Measurements from ENCODE around the gene RALGAPA1. TPM values are rescaled to one million over a fixed set of nuclear protein-coding genes. Genes with fewer than 3 reads are reported as not detected.
A peak's percentile ranks its signal among the peaks of the same experiment; 100 is the strongest.

Gene RALGAPA1
- total RNA-seq, 1 experiment from 2014 or later = 31.7 TPM

GRCh38 chr14:35712466-35712865, 96.6 kb downstream of the RALGAPA1 start:
- no peak for ATAC-seq
- H3K27me3 Mint-ChIP-seq (ENCODE audit: low read depth) = no peaks in the 10 kb centered on the region
- H3K4me3 Mint-ChIP-seq = no peak overlapping the region
- 0 out of 2 replicates have a peak overlapping the region, but pooled peaks have one; percentile 61 for H3K27ac Mint-ChIP-seq
- H3K36me3 Mint-ChIP-seq = peaks cover 3% of the 10 kb centered on the region
- CTCF ChIA-PET = no interaction called here
- DNase-seq (ENCODE audit: low spot score) = no peak
- H3K9me3 Mint-ChIP-seq = no peaks in the 10 kb centered on the region
- H3K4me1 Mint-ChIP-seq = no peaks in the 10 kb centered on the region
- TF ChIP-seq, protein P1, sequence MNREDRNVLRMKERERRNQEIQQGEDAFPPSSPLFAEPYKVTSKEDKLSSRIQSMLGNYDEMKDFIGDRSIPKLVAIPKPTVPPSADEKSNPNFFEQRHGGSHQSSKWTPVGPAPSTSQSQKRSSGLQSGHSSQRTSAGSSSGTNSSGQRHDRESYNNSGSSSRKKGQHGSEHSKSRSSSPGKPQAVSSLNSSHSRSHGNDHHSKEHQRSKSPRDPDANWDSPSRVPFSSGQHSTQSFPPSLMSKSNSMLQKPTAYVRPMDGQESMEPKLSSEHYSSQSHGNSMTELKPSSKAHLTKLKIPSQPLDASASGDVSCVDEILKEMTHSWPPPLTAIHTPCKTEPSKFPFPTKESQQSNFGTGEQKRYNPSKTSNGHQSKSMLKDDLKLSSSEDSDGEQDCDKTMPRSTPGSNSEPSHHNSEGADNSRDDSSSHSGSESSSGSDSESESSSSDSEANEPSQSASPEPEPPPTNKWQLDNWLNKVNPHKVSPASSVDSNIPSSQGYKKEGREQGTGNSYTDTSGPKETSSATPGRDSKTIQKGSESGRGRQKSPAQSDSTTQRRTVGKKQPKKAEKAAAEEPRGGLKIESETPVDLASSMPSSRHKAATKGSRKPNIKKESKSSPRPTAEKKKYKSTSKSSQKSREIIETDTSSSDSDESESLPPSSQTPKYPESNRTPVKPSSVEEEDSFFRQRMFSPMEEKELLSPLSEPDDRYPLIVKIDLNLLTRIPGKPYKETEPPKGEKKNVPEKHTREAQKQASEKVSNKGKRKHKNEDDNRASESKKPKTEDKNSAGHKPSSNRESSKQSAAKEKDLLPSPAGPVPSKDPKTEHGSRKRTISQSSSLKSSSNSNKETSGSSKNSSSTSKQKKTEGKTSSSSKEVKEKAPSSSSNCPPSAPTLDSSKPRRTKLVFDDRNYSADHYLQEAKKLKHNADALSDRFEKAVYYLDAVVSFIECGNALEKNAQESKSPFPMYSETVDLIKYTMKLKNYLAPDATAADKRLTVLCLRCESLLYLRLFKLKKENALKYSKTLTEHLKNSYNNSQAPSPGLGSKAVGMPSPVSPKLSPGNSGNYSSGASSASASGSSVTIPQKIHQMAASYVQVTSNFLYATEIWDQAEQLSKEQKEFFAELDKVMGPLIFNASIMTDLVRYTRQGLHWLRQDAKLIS (CRISPR knock-in tag; IDR thresholded peaks at IDR 0.05; ENCODE audit: borderline replicate concordance) = no peak
- TF ChIP-seq, protein P2, sequence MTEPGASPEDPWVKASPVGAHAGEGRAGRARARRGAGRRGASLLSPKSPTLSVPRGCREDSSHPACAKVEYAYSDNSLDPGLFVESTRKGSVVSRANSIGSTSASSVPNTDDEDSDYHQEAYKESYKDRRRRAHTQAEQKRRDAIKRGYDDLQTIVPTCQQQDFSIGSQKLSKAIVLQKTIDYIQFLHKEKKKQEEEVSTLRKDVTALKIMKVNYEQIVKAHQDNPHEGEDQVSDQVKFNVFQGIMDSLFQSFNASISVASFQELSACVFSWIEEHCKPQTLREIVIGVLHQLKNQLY (CRISPR knock-in tag; IDR thresholded peaks at IDR 0.05) = no peak
- TF ChIP-seq PRRX2 (CRISPR knock-in tag; IDR thresholded peaks at IDR 0.05) (no peak), NFE2L1 (CRISPR knock-in tag; IDR thresholded peaks at IDR 0.05) (no peak), ZNF396 (CRISPR knock-in tag; IDR thresholded peaks at IDR 0.05; ENCODE audit: borderline replicate concordance) (no peak), GTF2I (CRISPR knock-in tag; conservative IDR thresholded peaks at IDR 0.05) (no peak), NR3C1 (CRISPR knock-in tag; conservative IDR thresholded peaks at IDR 0.05; ENCODE audit: low read depth) (no peak), ZNF281 (CRISPR knock-in tag; IDR thresholded peaks at IDR 0.05) (no peak)
- TF ChIP-seq, protein P3, sequence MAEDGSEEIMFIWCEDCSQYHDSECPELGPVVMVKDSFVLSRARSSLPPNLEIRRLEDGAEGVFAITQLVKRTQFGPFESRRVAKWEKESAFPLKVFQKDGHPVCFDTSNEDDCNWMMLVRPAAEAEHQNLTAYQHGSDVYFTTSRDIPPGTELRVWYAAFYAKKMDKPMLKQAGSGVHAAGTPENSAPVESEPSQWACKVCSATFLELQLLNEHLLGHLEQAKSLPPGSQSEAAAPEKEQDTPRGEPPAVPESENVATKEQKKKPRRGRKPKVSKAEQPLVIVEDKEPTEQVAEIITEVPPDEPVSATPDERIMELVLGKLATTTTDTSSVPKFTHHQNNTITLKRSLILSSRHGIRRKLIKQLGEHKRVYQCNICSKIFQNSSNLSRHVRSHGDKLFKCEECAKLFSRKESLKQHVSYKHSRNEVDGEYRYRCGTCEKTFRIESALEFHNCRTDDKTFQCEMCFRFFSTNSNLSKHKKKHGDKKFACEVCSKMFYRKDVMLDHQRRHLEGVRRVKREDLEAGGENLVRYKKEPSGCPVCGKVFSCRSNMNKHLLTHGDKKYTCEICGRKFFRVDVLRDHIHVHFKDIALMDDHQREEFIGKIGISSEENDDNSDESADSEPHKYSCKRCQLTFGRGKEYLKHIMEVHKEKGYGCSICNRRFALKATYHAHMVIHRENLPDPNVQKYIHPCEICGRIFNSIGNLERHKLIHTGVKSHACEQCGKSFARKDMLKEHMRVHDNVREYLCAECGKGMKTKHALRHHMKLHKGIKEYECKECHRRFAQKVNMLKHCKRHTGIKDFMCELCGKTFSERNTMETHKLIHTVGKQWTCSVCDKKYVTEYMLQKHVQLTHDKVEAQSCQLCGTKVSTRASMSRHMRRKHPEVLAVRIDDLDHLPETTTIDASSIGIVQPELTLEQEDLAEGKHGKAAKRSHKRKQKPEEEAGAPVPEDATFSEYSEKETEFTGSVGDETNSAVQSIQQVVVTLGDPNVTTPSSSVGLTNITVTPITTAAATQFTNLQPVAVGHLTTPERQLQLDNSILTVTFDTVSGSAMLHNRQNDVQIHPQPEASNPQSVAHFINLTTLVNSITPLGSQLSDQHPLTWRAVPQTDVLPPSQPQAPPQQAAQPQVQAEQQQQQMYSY (CRISPR knock-in tag; IDR thresholded peaks at IDR 0.05) = no peak
- POLR2A ChIA-PET = no interaction called here

- Mint-ChIP-seq H3K4me1 (no peaks in the 10 kb centered on the region), H3K36me3 (peaks cover 3% of the 10 kb centered on the region; the same call in 1 of the 2 replicates), H3K4me3 (no peak overlapping the region), H3K27me3 (ENCODE audit: low read depth) (no peaks in the 10 kb centered on the region), H3K9me3 (no peaks in the 10 kb centered on the region), H3K27ac (no peak overlapping the region)
- POLR2A ChIA-PET = no interaction called here
- DNase-seq (ENCODE audit: low spot score) (no peak), ATAC-seq (no peak)
- CTCF ChIA-PET = no interaction called here
- no peak for TF ChIP-seq ATF2 (CRISPR knock-in tag; IDR thresholded peaks at IDR 0.05; ENCODE audit: borderline replicate concordance, low read depth)
These were observed 101.0 kb downstream of the RALGAPA1 start for GRCh38 chr14:35708062-35708461.

Measured in WTC11 (cell line).